ENCODE results near the gene LRPPRC.

LRPPRC gene

DNA sequence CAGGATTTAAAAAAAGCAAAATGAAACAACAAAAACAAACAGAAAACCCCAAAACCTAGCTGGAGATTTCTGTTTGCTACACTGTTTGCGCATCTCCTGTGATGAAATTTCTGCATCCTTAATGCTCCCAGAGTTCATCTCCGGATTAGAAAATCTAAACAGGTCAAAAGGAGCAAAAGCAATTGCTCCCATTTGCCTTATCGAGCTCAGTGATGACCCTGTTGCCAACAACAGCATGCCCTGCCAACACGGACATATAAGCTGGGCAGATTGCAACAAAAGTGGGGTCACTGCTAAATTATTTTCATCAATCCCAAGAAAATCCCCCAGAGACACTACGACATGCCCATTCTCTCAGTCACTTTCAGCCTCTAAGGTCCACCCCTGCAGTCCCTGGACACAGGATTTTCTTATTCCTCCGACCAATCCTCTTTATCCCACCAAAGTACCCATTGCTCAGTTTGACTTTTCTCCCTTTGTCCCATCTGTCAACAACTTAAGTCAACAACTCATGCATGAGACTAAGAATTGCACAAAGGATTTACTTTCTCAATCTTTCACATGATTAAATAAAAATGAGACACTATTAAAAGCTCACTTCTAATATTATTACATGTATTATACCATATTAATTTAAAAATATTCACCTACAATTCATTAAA, 89.2 kb downstream of the LRPPRC start:
- no peak for DNase-seq

DNA sequence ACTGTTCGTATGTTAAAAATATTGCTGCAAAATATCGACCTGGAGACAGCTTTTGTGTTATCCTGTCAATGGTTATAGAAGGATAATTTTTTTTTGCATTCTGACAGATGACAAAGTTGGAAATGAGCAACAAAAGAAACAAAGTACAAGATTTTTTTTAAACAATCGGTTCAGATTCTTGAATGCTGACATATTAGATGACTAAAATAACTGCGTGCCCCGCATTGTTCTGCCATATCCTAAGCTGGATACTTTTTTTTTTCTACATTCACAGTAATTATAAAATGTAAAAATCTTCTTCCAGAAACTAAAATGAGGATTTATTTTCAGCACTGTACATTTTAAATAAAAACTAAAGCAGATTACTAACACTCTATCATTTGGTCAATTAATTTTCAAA, 89.9 kb downstream of the LRPPRC start:
- DNase-seq, result no peak

DNA sequence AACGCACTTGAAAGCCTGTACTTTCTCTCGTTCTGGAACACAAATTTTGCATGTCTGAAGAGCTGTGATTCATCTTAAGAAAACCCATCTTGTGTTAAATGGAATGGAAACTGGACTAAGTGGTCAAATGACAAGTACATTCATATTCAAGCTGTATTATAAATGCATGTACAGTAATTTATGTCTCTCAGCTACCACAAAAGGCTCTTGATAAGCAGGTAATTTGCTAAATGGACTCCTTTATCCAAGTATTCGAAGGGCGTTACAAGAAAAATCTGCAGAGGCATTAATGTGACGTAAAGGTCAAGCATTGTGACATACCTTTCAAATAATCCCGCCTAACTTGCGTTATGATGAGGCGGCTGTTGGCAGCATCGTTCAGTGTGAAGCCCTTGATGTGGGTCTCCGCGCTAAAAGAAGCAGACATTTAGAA, 90.4 kb downstream of the LRPPRC start:
- DNase-seq, result peak; percentile 14 to 98 (median 67)

DNA sequence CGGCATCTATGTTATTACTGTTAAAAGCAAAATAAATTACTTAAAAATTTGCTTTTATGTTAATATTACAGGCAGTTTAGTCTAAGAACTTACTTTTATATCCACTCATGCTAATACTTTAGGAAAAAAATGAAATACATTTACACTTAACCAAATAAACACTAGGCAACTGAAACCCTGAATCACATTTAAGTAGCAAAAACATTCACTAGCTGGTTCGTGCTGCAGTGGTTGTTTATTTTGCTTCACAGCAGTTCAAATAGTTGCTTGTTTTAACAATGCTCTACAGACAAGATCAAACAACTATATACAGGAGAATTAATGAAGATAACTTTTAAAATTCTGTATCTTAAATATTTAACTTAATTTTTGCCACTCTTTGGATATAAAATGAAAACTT, 96.2 kb downstream of the LRPPRC start:
- DNase-seq, result no peak

DNA sequence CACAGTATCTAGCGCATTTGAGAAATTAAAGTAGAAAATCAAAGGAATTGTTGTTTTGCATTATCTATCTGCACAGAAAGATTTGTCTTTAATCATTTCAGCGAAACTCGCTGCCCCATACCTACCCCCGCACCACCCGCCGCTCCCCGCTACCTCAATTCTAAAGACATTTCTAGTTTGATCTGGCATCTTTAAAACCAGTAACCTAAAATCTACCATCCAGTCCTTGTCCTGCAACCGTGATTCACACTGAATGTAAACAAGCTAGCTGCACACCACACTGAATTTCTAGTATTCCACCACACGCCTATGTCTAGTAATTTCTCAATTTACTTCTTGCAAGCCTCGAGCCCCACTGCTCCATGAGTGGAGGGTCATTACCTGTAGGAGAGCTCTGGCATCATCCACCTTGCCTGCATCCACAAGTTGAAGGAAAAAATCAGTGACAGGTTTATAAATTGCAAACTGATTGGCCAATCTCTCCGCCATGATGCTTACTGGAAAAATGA, 96.9 kb downstream of the LRPPRC start:
- DNase-seq, result no peak

DNA sequence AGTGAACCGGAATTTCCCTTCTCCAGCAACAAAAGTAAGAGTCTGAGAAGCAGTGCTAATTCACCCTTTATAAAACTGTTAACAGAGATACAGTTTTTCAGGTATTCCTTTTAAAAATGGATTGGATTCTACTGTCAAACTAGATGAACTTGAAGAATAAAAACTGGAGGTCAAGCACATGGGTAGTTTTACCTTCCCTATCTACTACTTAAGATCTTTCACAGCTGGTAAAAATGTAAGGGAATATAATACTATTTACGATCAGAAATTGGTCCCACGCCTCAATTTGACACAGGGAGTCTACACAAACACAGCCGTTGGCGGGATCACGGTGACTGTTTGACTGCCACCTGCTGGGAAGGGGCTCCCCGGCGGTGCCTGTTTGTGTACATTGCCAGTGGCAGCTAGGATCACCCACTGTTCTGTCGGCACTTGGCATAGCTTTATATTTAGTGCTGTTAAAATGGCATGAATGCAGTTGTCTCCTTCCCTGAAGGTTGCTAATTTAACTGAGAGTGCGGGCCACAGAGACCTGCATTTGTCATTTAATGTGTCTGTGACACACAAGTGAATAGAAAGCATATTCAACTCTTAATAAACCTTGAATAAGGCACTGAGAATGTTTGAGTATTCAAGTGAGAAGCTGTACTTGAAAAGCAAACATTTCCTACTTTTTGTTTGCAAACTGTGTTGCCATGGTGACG, 97.5 kb downstream of the LRPPRC start:
- peak; percentile 95 to 99 (median 95) for DNase-seq

DNA sequence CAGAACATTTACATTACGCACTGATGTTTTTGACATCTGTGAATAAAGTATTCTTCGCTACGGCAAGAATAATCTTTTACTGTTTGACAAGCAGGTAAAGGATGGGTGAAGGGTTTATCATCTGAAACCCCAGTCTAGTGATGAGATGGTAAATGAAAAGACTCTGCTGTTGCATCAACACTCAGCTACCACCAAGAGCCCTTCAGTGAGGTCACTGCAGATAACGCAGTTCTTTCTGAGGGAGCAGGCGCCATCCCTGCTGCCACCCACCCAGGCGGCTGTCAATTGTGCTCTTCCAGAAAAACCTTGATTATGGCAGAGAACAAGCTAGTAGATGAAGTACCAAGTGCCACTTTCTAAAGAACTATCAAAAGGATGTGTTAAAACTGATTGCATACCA, 98.3 kb downstream of the LRPPRC start:
- peak; percentile 33 to 85 (median 72) for DNase-seq

DNA sequence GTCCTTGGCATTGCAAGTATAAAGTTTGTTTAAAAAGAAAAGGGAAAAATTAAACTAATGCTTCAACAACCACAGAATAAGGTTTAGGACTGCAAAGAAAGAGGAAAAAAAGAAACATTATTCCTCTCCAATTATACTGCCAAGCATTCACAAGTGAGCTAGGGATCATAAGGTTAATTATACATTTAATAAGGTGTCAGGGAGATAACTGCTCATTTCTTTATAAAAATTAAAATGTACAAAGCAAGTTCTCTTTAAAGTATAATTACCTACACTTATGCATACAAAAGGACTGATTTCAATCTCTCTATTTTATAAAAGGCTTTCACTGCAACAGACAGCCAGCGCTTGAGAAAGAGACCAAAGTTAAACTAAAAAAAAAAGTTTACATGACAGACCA, 98.9 kb downstream of the LRPPRC start:
- DNase-seq, result peak in 1 of 3 experiments; percentile 65

DNA sequence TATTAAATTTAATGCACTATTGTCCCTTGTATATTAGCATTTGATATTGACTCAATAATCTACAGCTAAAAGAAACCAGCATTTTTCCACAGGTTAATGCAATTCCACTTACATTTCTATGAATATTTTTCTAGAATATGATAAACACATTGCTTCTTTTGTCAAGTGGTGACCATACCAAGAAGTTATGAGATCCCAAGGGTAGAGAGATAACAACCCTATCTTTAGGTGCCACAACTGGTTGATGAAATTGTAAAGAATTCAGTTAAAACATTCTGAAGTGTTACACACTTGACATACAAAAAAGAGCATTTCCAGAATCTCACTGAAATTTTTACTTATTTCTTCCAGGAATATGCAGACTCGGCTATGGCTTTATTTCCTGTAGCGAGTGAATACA, 101.0 kb downstream of the LRPPRC start:
- DNase-seq, result no peak

DNA sequence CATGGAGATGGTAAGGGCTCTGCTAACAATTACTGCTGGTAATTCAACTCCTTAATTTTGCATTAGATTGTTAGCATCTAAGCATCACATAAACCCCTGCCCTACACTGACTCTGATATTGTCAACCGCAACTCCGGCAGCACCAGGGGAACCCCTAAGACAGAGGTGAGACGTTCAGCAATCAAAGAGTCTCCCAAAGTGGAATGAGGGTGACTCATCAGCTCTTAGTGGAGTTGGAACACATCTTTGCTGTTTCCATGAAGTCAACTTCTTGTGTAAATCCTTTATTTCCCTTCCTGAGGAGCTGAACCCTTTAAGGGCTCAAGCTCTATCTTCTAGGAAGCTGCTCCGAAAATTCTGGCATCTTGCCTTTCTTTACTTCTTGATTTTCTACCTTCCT, 104.9 kb downstream of the LRPPRC start:
- no peak for DNase-seq

DNA sequence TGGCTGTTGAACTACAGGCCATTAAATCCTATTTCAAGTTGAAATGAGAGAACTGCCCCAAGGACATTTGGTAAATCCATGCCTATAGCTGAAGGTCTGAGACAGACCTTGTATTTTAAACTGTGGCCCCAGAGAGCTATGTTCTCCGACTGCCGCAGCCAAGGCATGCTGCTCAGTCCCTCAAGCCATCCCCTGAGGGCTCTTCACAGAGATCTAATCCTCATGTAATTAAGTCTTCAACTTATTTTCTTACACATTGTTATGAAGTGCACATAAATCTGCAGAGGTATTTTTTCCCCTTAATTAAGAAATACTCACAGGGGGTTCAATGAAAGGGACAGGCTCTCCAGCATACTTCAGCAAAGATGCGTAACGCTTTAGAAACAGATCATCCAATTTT, 106.4 kb downstream of the LRPPRC start:
- DNase-seq, result no peak

DNA sequence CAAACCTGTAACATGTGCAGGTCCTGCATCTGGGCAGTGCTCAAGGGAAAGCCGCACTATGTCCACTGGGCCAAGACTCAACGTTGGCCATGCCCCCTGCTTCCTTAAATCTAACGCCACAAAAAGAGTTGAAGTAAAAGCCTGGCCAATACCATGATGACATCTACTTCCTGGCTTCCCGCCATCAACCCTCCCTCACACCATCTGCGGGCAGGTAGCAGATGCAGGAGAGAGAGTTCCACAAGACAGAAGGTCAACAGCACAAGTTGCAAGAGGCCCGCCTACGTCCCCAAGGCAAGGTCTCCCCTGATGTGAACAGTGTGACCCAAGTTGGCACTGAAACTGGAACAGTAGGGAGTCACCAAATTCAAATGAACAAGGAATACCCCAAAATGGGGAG, 108.6 kb downstream of the LRPPRC start:
- DNase-seq, result no peak

DNA sequence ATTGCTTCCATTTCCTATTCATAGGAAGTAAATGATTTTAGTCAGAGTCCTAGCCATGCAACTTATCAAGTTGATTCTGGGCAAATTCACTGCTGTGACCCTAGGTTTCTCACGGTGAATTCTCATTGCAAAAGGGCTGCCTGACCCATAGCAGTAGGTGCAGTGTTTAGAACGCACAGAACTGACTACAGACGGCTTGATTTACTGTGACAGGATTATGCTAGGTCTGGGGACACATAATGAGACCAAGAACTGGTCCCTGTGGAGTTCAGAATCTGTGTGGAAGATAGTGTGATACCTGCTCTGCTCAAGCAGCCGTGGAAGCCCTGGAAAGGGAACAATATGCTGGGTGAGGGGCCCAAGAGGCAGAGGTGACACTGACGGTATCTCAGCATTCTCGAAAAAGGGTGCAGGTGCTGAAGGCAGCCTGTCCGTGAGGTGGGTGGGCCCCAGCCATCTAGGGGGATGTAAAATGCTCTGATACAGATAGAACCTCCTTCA, 110.6 kb downstream of the LRPPRC start:
- no peak for DNase-seq

DNA sequence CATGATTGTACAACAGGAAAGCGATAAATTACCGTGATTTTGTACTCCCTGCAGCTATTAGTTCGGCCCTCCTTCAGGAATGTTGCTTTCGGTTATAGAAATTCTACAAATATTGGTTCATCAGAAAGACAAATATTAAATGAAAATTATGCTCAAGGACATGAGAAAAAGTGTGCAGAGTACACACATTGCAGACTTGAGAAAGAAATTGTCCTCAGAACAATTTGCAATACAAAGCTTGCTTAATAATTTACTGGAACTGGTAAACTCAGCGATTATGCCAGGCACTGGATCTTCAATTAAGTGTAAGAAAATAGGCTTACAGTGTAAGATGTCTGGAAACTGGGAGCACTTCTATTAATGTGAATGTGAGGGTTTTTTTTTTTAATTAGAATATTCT, 111.1 kb downstream of the LRPPRC start:
- no peak for DNase-seq

DNA sequence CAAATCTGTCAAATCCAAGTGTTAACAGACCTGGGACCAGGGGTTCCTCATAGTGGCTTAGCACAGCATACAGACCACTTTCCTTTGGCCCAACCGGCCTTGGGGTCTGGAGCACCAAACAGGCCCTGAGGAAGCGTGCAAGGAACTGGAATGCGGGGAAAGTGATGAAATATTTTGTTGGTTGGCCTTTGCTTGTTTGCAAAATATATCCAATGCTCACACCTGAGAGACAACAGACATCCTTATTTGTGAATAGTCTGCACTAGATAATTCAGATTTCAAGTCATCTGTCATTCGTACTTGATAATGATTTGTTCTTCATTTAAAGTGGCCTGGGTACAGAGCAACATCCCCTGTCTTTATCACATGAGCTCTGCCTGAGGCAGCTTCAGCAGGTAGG, 113.5 kb downstream of the LRPPRC start:
- no peak for DNase-seq

DNA sequence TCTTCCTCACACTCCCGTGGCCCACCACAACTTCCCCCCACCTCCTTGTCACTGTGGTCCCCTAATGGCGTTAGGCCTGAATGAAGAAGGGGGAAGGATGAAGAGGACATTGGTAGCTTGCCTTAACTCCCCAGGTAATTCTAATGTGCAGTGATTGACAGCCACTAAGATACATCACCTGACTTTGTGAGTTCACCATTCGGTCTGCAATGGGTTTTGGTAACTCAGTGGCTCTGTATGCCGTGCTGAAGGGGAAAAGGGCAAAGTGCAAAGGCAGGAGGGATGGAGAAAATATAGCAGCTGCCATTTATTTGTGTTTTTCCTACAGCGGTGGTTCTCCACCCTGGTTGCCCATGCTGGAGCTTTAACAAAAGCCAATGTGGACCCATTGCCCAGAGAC, 114.8 kb downstream of the LRPPRC start:
- DNase-seq, result no peak

DNA sequence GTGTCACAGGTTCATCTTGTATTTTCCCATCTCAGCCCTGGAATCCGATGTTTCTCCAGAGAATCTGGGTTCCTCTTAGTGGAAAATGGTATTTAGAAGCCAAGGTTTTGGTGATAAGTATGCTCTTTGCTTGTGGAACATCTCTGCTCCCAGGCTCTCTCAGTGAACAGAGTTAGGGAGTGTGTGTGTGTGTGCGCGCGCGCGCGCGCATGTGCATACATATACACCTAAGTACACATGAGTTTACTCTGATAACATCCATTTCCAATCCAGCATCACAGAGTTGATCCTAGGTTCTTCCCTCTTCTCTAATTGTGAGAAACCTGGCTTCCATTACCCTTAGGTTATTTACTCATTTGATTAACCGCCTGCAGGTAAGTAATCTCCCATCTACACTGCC, 115.3 kb downstream of the LRPPRC start:
- DNase-seq, result peak in 1 of 3 experiments; percentile 17

DNA sequence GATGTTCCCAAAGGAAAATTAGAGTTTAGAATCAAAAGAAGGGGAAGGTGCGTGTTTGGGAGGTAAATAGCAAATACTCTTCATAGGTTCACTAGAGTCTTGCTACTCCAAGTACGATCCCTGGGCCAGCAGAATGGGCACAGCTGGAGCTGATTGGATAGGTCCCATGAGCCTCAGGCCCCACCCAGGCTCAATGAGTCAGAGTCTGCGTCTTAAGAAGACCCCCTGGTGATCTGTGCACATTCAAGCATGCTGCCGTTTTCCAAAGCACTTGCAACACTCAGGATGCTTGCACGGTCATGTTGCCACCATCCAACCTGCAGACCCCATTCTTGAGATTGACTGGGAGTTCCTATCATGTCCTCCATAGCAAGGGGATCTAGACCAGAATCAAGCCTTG, 116.5 kb downstream of the LRPPRC start:
- DNase-seq, result no peak

DNA sequence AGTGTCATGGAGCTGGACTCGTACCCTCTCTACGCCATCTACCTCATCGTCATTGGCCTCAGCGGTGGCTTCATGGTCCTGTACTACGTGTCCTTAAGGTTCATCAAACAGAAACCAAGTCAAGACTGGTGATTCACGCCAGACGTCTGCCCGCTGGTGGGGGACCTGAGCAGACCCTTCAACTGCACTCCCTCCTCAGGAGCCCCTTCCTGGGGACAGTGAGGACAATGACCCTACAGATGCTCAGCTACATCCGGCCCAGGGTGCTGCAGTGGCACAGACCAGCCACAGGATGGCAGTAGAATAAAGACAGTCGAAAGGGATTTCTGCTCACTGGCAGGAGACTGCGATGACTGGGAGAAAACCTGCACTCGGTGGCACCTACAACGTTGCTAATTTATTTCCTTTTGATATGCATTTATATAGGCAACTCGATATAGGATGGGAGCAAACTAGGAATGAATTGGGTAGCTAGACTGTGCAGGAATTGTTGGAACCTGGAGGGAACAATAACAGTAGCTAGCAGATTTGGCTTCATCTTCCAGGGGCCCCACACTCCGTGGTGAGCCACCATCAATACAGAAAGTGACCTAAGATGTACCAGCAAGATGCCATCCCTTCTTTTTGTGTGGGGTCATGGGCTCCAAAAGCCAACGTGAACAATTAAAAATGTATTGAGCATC, 117.9 kb downstream of the LRPPRC start:
- DNase-seq, result peak; percentile 72 to 88 (median 81)

DNA sequence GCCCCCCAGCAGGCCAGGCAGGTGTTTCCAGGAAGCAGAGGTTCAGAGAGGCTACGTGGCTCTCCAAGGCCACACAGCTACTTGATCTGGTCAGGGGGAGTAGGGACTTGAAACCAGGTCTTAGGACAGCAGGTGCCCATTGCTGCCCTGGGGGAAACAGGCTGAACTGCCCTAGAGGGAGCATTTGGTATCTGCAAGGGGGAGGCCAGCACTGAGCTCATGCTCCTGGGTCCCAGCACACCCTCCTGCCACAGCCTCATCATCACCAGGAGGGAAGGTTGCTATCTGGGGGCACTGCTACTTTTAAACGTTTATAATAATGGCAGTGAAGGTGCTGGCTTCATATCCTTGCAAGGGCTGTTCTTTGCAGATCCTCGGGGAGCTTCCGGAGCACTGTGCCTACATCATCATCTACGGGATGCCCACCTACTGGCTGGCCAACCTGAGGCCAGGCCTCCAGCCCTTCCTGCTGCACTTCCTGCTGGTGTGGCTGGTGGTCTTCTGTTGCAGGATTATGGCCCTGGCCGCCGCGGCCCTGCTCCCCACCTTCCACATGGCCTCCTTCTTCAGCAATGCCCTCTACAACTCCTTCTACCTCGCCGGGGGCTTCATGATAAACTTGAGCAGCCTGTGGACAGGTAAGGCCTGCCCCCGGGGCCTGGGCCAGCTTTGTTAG, 120.9 kb downstream of the LRPPRC start:
- no peak for DNase-seq

DNA sequence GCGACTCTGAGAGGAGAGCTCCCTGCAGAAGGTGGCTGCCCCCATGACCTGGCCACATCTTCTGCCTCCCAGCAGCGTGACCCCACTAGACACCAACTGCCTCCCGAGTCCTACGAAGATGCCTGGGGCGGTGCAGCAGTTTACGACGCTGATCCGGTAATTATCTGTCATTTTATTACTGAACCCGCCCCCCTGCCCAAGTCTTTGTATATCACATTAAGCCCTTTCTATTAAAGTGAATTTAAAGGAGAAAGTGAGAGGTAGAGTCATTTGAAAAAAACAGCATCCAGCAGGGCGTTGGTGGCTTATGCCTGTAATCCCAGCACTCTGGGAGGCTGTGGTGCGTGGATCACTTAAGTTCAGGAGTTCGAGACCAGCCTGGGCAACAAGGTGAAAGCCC, 123.6 kb downstream of the LRPPRC start:
- peak in 2 of 3 experiments; percentile 20 to 57 for DNase-seq

DNA sequence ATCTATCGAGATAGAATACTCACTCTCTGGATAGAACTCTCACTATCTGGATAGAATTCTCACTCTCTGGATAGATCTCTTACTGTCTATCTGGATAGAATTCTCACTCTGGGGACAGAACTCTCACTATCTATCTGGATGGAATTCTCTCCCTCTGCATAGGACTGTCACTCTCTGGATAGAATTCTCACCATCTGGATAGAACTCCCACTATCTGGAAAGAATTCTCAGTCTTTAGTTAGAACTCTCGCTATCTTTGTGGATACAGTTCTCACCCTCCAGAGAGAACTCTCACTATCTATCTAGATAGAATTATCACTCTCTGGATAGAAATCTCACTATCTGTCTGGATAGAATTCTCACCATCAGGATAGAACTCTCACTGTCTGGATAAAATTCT, 140.5 kb downstream of the LRPPRC start:
- DNase-seq, result no peak

DNA sequence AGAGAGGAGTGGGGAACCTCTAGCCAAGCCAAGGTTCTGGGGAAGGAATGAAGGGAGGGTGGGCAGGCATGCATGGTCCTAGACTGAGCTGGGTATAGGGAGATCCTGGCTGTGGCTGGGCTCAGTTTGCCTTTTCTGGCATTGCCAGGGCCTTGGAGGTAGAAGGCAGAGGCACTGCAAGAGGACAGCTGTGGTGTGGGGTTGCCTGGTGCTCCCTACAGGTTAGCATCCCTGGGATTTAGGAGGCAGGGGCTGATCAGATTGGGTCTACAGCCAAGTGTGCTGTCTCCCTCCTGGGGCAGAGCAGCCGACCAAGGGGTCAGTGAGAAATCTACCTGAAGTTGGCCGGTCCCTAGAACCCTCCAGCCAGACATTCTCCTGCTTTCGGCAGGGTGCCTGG, 141.1 kb downstream of the LRPPRC start:
- DNase-seq, result no peak
